Ishikawa (cell line): ENCODE results near the gene LAMP5.

Experiments used
- CEBPB ChIP-seq: IDR thresholded peaks from 2 replicates; pipeline ENCODE4 v1.6.1; 2012
- CREB1 ChIP-seq: IDR thresholded peaks from 2 replicates; pipeline ENCODE4 v1.6.1; 2012; ENCODE audit warnings: low read depth
- EGR1 ChIP-seq: IDR thresholded peaks from 2 replicates; pipeline ENCODE4 v1.6.1; 2012
- EP300 ChIP-seq: IDR thresholded peaks from 2 replicates; pipeline ENCODE4 v1.6.1; 2012; ENCODE audit warnings: borderline replicate concordance
- FOXM1 ChIP-seq: IDR thresholded peaks from 2 replicates; pipeline ENCODE4 v1.6.1; 2012; ENCODE audit warnings: low read depth, borderline replicate concordance
- MAX ChIP-seq: IDR thresholded peaks from 2 replicates; pipeline ENCODE4 v1.6.1; 2012
- NFIC ChIP-seq: IDR thresholded peaks from 2 replicates; pipeline ENCODE4 v1.6.1; 2012
- RAD21 ChIP-seq: IDR thresholded peaks from 2 replicates; pipeline ENCODE4 v1.6.1; 2012; ENCODE audit warnings: low read depth
- REST ChIP-seq: IDR thresholded peaks from 2 replicates; pipeline ENCODE4 v1.6.1; 2012; ENCODE audit warnings: low read depth, mild to moderate bottlenecking
- TAF1 ChIP-seq: IDR thresholded peaks from 2 replicates; pipeline ENCODE4 v1.6.1; 2012; ENCODE audit warnings: low read depth, mild to moderate bottlenecking
- TCF12 ChIP-seq: IDR thresholded peaks from 2 replicates; pipeline ENCODE4 v1.6.1; 2012; ENCODE audit warnings: low read depth
- TEAD4 ChIP-seq: IDR thresholded peaks from 2 replicates; pipeline ENCODE4 v1.6.1; 2012
- USF1 ChIP-seq: IDR thresholded peaks from 2 replicates; pipeline ENCODE4 v1.6.1; 2012
- YY1 ChIP-seq: IDR thresholded peaks from 2 replicates; pipeline ENCODE4 v1.6.1; 2012; ENCODE audit warnings: low read depth
- ZBTB7A ChIP-seq: IDR thresholded peaks from 2 replicates; pipeline ENCODE4 v1.6.1; 2012; ENCODE audit warnings: low read depth

Gene LAMP5

GRCh38 chr20:9550871-9551270 lies 36.5 kb downstream of the LAMP5 start:
- no peak for TF ChIP-seq CEBPB
- no peak for TF ChIP-seq EGR1
- no peak for TF ChIP-seq TCF12
- no peak for TF ChIP-seq EP300
- no peak for TF ChIP-seq TEAD4
- no peak for TF ChIP-seq RAD21
- no peak for TF ChIP-seq NFIC
- TF ChIP-seq MAX = no peak
- TF ChIP-seq YY1 = no peak
- TF ChIP-seq FOXM1 = no peak
- no peak for TF ChIP-seq TAF1
- TF ChIP-seq USF1 = no peak
- TF ChIP-seq ZBTB7A = no peak
- no peak for TF ChIP-seq REST
- TF ChIP-seq CREB1 = no peak

- TF ChIP-seq CREB1 (no peak), RAD21 (no peak), EGR1 (no peak), NFIC (no peak), YY1 (no peak), FOXM1 (no peak), CEBPB (no peak), TCF12 (no peak), TAF1 (no peak), USF1 (no peak), TEAD4 (no peak), MAX (no peak), EP300 (no peak), REST (no peak), ZBTB7A (no peak)
Measured at GRCh38 chr20:9551808-9552550, 37.6 kb downstream of the LAMP5 start.

- TF ChIP-seq ZBTB7A = no peak
Measured at GRCh38 chr20:9555781-9556180, 41.4 kb downstream of the LAMP5 start.

GRCh38 chr20:9557411-9557810 lies 43.0 kb downstream of the LAMP5 start:
- no peak for TF ChIP-seq REST
- TF ChIP-seq TCF12 = no peak
- TF ChIP-seq FOXM1 = no peak
- TF ChIP-seq EP300 = no peak

- TF ChIP-seq TAF1 (no peak), RAD21 (no peak), REST (no peak), EGR1 (no peak), FOXM1 (no peak), CREB1 (no peak), YY1 (no peak)
Measured at GRCh38 chr20:9565910-9566550, 51.6 kb downstream of the LAMP5 start.
